Left kidney (tissue), 2 donors: Measurements from ENCODE around the gene C4orf36. TPM values are rescaled to one million over a fixed set of nuclear protein-coding genes. Genes with fewer than 3 reads are reported as not detected.

ENCODE experiments used
- DNase-seq: peaks from one replicate; pipeline ENCODE4 v3.0.0-alpha.2; 2013
- polyA plus RNA-seq: library from polyadenylated mRNA; unstranded; fragments of 120-200 nt; gene quantifications from one replicate; pipeline ENCODE4 v1.2.1, GENCODE V29; 2013; ENCODE audit not compliant: insufficient read length

C4orf36 gene
- polyA plus RNA-seq, 1 donor, result 1.4 TPM

GRCh38 chr4:86857341-86858052 is 34.7 kb downstream of the C4orf36 start:
- DNase-seq, result no peak

GRCh38 chr4:86856896-86857295 is 35.3 kb downstream of the C4orf36 start:
- DNase-seq, result no peak

GRCh38 chr4:86855572-86855971 is 36.6 kb downstream of the C4orf36 start:
- no peak for DNase-seq

GRCh38 chr4:86853209-86853608 is 39.0 kb downstream of the C4orf36 start:
- no peak for DNase-seq

- DNase-seq, result no peak
Observed at GRCh38 chr4:86848732-86849619, 43.2 kb downstream of the C4orf36 start, which contains the start of gene SLC10A6. SLC10A6 (minus strand) TSS chr4:86849384; CDS start chr4:86849115, 269 bp downstream.

GRCh38 chr4:86848136-86848535 is 44.1 kb downstream of the C4orf36 start:
- DNase-seq, result no peak

- DNase-seq, result no peak
Observed at GRCh38 chr4:86847571-86847970, 44.7 kb downstream of the C4orf36 start.

- no peak for DNase-seq
Observed at GRCh38 chr4:86846921-86847320, 45.3 kb downstream of the C4orf36 start.

- DNase-seq, result no peak
Observed at GRCh38 chr4:86845593-86845992, 46.6 kb downstream of the C4orf36 start.

GRCh38 chr4:86841309-86841708 is 50.9 kb downstream of the C4orf36 start:
- DNase-seq, result no peak

- DNase-seq, result no peak
Observed at GRCh38 chr4:86840858-86841257, 51.4 kb downstream of the C4orf36 start.

GRCh38 chr4:86837691-86838503 is 54.3 kb downstream of the C4orf36 start:
- no peak for DNase-seq

- no peak for DNase-seq
Observed at GRCh38 chr4:86835677-86836076, 56.5 kb downstream of the C4orf36 start.

GRCh38 chr4:86834901-86835300 is 57.3 kb downstream of the C4orf36 start:
- no peak for DNase-seq

GRCh38 chr4:86833615-86834014 is 58.6 kb downstream of the C4orf36 start:
- DNase-seq, result no peak

- DNase-seq, result no peak
Observed at GRCh38 chr4:86831262-86832130, 60.7 kb downstream of the C4orf36 start.

Other genes with a start within 250 kb of the C4orf36 start
- gene SLC10A6, start 43.0 kb downstream of the C4orf36 start, polyA plus RNA-seq, result 0.30 TPM
- gene AFF1, start 42.6 kb upstream of the C4orf36 start, polyA plus RNA-seq, result 56.4 TPM